HCEC 1CT (cell line): ENCODE measurements around the gene DLX5.

Source experiments
- DNase-seq: peaks from one replicate; pipeline ENCODE4 v3.0.0-alpha.2; 2017

DLX5 gene

GRCh38 chr7:97005183-97006054 is 19.2 kb downstream of the DLX5 start, which contains the start of gene DLX6:
Gene DLX6, plus strand, starts transcription at chr7:97005553. Its CDS starts 425 bp downstream, at chr7:97005978.
- DNase-seq: no peak

DNA sequence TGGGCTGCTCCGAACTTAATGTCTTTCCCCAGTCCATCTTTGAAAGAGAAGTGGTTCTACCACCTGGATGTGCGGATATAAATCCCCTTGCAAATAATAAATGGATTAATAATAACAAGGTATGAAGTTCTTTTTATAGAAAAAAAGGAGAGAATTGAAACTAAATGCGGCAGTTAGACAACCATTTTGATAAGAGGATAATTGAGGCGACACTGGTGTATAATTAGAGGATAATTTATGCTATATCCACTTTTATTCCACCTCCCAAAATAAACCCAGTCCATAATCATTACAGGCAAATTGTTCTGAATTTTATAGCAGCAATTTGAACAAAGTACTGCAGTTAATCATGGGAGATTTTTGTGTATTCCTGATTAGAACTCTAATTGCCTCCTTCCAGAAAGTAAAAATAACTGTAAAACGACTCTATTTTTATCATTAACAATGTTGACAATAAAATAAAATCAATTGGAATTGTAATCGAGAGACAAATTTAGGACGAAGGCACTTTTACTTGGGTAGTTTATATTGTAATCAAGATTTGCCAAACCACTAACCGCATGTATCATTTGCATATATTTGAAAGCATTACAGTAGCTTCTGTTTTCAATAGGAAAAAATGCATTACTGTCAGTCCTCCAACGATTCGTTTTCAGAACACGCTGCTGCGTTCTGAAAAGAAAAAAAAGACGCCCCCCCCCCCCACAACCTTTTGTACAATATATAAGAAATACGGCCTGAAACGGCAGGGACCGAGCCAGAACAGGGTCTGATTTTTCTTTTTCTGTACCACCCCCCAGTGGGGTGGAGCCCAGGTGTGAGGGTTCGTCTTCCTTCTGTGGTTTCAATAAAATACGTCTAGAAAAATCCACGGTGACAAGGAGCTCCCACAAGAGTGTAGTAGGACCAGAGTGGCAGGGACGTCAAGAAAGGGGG is 20.1 kb downstream of the DLX5 start:
- DNase-seq: no peak

GRCh38 chr7:97003262-97004246 is 21.1 kb downstream of the DLX5 start:
- DNase-seq: no peak

DNA sequence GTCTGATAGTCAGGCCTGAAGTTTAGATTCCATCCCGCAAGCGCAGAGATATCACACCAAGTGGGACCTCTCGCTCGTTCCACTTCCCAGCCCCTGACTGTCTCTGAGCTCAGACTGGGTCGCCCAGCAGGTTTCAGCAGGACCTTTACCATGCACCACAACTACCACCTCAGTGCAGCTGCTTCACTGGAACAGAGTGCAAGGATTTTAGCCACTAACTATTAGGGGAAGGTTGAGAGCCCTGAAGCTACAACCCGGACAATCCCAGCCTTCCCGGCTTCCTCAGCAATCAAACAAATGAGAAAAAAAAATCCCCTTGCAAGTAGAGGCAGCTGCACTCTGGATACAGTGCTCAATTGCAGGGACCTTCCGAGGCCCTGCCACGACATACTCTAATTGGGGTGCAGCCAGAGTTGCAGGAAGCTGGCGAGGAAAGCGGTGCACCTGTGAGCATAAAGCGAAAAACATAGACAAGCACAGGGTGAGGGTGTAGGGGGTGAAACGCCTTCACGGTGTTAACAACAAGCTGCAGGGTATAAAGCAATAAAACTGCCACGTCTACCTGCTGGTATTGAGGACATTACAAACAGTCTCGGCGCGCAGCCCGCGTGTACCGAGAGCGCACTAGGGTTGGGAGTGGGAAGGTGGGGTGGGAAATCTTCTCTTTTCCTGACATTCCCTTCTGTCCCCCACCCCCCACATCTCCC is 21.9 kb downstream of the DLX5 start:
- DNase-seq: no peak

- DNase-seq: no peak
Measured at GRCh38 chr7:97001656-97002554, 22.7 kb downstream of the DLX5 start.

GRCh38 chr7:97001221-97001620 is 23.4 kb downstream of the DLX5 start:
- no peak for DNase-seq

DNA sequence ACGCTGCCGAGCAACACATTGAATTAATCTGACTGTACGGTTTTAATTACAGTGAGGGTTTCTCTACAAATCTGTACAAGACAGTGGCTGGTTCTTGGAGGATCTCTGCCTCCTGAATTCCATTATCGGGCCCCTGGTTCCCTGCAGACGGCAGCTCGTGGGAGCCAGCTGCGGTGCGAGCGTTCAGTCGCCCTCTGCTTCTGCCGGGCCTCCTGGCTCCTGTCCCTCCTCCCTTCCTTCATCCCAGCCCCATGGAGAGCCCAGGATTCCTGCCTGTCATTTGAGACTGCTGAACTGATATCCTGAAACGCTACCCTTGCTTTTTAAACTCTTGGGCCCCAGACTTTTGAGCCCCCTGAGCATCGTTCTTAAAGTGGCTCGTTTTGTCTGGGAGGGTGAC is 25.9 kb downstream of the DLX5 start:
- no peak for DNase-seq

- no peak for DNase-seq
Measured at GRCh38 chr7:96998333-96998732, 26.3 kb downstream of the DLX5 start.

- no peak for DNase-seq
Measured at GRCh38 chr7:96997512-96998032, 27.1 kb downstream of the DLX5 start.

- DNase-seq: no peak
Measured at GRCh38 chr7:96996958-96997511, 27.6 kb downstream of the DLX5 start.

DNA sequence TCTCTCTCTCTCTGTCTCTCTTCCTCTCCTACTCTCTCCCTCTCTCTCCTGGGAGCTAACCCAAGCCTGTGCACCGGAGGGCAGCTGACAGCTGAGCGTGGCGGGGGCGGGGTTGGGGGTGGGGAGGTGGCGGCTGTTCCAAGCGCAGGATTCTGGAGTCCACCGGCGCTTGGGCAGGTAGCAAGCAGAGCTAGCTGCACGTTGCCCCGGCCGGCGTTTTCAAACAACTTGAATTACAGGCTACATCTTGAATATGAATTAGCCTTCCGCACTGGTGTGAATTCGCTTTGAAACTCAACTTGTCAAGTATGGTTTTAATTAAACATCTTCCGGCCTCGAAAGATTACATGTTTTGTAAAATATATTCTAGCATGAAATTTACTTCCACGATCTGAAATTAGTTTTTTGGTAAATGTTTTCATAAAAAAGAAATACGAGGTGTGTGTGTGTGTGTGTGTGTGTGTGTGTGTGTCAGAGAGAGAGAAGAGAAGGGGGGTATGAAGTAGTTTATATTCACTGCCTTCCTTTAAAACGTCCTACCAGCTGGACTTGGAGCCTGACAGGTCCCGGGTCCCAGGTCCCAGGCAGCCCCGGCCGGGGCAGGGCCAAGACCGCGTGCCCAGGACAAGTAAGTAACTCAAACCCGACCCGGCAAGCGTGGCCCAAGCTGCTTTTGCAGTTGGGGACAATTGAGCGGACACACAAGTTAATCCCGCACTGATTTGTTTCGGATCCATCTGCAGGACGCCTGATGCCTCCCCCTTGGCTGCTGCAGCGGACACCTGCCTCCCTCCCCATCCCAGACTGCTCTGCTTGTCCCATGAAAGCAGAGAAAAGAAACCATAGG is 28.3 kb downstream of the DLX5 start:
- no peak for DNase-seq

GRCh38 chr7:96995406-96996110 is 29.1 kb downstream of the DLX5 start:
- DNase-seq: no peak

GRCh38 chr7:96993980-96994379 is 30.7 kb downstream of the DLX5 start:
- no peak for DNase-seq

DNA sequence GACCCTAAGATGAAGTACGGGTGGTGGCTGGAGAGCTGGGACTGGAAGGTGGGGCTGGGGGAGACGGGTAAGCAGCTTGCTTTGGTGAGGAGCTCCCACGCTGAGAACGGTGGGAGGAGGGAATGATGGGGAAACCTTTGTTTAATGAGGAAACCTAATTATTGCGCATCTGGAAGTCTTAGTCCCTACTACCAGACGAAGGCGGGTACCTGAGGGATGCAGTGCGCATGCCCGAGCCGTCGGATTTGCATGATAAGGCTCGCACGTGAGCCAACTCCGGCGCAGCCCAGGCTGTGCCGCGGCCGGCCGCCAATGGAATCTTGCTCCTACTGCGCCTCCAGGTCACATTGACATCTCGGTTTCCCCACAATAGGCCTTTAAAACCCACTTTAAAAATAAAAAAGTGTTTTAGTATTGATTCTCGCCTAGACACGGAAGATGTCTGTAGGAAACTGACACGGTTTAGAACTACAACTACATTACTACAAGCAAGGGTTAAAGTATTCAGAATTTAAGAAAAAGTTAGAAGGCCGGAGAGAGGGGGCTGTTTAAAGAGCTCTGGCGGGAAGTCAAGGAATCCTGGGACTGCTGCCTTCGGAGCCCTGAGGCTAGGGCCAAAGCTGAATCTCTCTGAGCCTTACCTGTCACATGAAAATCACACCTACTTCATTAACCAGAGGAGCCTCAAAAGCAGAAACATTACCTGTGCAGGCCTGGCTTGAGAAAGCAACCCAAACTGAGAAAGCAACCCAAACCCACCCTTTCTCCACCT is 31.4 kb downstream of the DLX5 start:
- no peak for DNase-seq

DNA sequence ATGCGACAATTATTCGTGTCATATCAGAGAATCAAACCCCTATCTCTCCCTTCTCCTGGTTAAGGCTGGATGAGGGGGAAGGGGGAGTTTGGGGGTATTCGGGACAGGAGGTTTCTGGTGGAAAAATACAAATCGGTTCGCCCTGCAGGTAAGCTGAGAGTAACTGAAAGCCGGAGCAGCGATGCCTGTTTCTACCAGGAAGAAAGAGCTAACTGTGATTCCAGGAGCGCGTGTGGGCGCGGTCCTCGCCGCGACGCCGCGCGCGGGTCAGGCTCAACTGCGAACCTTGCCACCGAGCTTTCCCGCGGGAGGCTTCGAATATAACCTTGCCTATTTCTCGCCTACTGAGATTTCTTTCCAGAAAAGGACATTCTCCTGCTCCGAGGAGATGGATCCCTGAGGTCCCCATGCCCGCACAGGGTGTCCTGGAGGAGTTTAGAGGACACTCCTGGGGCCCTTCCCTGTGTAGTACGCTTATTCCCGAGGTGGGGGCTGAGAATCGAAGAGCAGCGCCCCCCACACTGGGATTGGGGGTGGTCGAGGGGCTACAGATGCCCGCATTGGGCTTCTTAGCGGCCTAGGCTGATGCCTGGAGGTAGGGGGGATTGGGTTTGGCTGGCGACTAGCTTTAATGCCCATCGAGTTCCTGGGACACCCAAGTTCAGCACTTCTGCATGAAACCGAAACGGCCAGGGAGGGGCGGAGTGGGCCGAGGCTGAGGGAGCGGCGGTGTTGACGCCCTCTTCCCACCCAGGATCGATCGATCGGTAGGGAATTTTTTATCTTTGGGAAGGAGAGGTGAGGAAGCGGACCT is 32.2 kb downstream of the DLX5 start:
- DNase-seq: no peak

DNA sequence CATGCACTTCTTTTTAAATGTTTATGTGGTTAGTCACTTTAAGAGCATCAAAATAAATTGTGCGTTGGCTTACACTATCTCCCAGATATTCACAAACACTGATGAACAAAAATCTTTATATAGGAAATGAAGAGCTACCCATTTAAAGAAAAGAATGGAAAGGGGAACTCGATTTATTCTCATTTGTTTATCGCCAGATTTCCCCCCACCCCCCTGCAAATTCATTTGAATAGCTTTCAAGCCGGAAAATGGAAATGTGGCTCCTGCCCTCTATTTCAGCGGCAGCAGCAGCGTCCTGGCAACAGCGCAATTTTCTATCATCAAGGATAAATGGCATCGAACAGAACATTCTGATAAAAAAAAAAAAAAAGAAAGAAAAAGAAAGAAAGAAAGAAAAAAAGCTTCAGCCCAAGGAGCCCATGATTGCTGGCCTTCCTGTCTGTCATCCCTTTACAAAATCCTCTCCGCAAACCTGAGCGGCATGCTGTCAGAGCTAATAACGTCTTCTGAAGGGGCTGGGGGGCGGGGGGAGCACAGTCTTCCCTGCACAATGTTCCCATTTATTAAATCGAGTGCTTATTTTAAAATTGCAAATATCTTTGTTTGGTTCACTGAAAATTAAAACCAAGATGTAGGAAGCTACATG is 33.0 kb downstream of the DLX5 start:
- no peak for DNase-seq
